CD4-positive, CD25-positive, alpha-beta regulatory T cell (primary cell): Measurements from ENCODE around the gene NFYC. TPM values are rescaled to one million over a fixed set of nuclear protein-coding genes. Genes with fewer than 3 reads are reported as not detected.

Experiments
- ATAC-seq, 2 donors: fragments of 150-1000 bp; cut with Tn5 transposase; one replicate each; pipeline ENCODE4 v1.10.0; 2021; ENCODE audit warnings: low read depth in 2 of 2, moderate number of reproducible peaks in 2 of 2, moderate library complexity in 1 of 2
- DNase-seq, 3 donors: peaks; one replicate each; pipeline versions ENCODE4 v3.0.0 to v3.0.0-alpha.2; 2012 to 2022; ENCODE audit warnings: mixed read lengths in 1 of 3
- H3K27ac ChIP-seq: one replicate; pipeline ENCODE4 v1.7.0; 2013; ENCODE audit warnings: mild to moderate bottlenecking, low read length; ENCODE audit not compliant: insufficient read depth, poor library complexity, severe bottlenecking
- H3K27me3 ChIP-seq: one replicate; pipeline ENCODE4 v1.7.0; 2013; ENCODE audit warnings: low read length; ENCODE audit not compliant: control insufficient read depth, insufficient read depth
- H3K36me3 ChIP-seq: one replicate; pipeline ENCODE4 v1.7.0; 2013; ENCODE audit warnings: mild to moderate bottlenecking, low read length, moderate library complexity; ENCODE audit not compliant: control insufficient read depth, insufficient read depth
- H3K4me1 ChIP-seq: 2 replicates; pipeline ENCODE4 v1.7.0; 2013; ENCODE audit warnings: mild to moderate bottlenecking, low read length; ENCODE audit not compliant: insufficient read depth, control insufficient read depth, poor library complexity, severe bottlenecking
- H3K4me3 ChIP-seq: one replicate; pipeline ENCODE4 v1.7.0; 2013; ENCODE audit warnings: low read depth, mild to moderate bottlenecking, low read length, moderate library complexity
- H3K9me3 ChIP-seq, 2 experiments: 1 replicate in 1 of 2; 2 replicates in 1 of 2; pipeline ENCODE4 v1.7.0; 2013; ENCODE audit warnings: low read length in 2 of 2, mild to moderate bottlenecking in 1 of 2, moderate library complexity in 1 of 2; ENCODE audit not compliant: control insufficient read depth in 2 of 2
- H3K27ac Mint-ChIP-seq, 3 donors: one replicate each; pipeline ENCODE4 v1.8.0; 2020 to 2022; ENCODE audit warnings: mild to moderate bottlenecking in 3 of 3, mixed read lengths in 3 of 3, moderate library complexity in 2 of 3
- H3K27me3 Mint-ChIP-seq: one replicate; pipeline ENCODE4 v1.8.0; 2022; ENCODE audit warnings: mild to moderate bottlenecking, mixed read lengths
- H3K36me3 Mint-ChIP-seq: one replicate; pipeline ENCODE4 v1.8.0; 2020; ENCODE audit warnings: mixed read lengths
- H3K4me1 Mint-ChIP-seq, 4 donors: one replicate each; pipeline ENCODE4 v1.8.0; 2020 to 2022; ENCODE audit warnings: mixed read lengths in 4 of 4, mild to moderate bottlenecking in 1 of 4
- H3K4me3 Mint-ChIP-seq, 4 donors: one replicate each; pipeline ENCODE4 v1.8.0; 2020 to 2022; ENCODE audit warnings: mild to moderate bottlenecking in 4 of 4, mixed read lengths in 4 of 4, moderate library complexity in 3 of 4
- H3K9me3 Mint-ChIP-seq, 7 donors: one replicate each; pipeline ENCODE4 v1.8.0; 2020 to 2022; ENCODE audit warnings: mixed read lengths in 7 of 7, mild to moderate bottlenecking in 3 of 7, moderate library complexity in 2 of 7
- polyA plus RNA-seq, 4 donors: library from polyadenylated mRNA; unstranded; fragments of 300-500 nt; fragmentation: Illumina TruSeq; gene quantifications; one replicate each; pipeline ENCODE4 v1.2.3, GENCODE V29; 2021
- total RNA-seq: library from RNA; stranded (reverse); gene quantifications from one replicate; pipeline ENCODE4 v1.2.3, GENCODE V29; 2022

The NFYC gene
- total and polyA plus RNA-seq, 5 donors from 2014 or later: 51.2 to 61.1 (median 57.1) TPM

GRCh38 chr1:40651138-40651857 lies 40.2 kb upstream of the NFYC start:
- no peaks in the 10 kb centered on the region for H3K36me3 ChIP-seq
- H3K27me3 ChIP-seq: no peaks in the 10 kb centered on the region
- Mint-ChIP-seq H3K9me3 (no peaks in the 10 kb centered on the region), H3K36me3 (no peaks in the 10 kb centered on the region), H3K4me3 (no peak overlapping the region), H3K27me3 (no peaks in the 10 kb centered on the region), H3K27ac (no peak overlapping the region), H3K4me1 (peaks cover 0 to 5% (median 2%) of the 10 kb centered on the region in 4 donors)
- DNase-seq: no peak
- no peaks in the 10 kb centered on the region for H3K9me3 ChIP-seq
- H3K4me1 ChIP-seq: no peaks in the 10 kb centered on the region
- no peak overlapping the region for H3K4me3 ChIP-seq
- no peak overlapping the region for H3K27ac ChIP-seq
- no peak for ATAC-seq

GRCh38 chr1:40652468-40652867 lies 39.0 kb upstream of the NFYC start:
- Mint-ChIP-seq H3K27ac (no peak overlapping the region), H3K4me1 (peaks cover 0 to 5% (median 2%) of the 10 kb centered on the region in 4 donors), H3K4me3 (no peak overlapping the region), H3K27me3 (no peaks in the 10 kb centered on the region), H3K9me3 (no peaks in the 10 kb centered on the region), H3K36me3 (no peaks in the 10 kb centered on the region)
- Histone ChIP-seq H3K36me3 (no peaks in the 10 kb centered on the region), H3K27me3 (no peaks in the 10 kb centered on the region), H3K4me3 (no peak overlapping the region), H3K4me1 (no peaks in the 10 kb centered on the region), H3K27ac (no peak overlapping the region), H3K9me3 (no peaks in the 10 kb centered on the region)
- ATAC-seq (no peak), DNase-seq (no peak)

- Histone ChIP-seq H3K4me1 (no peaks in the 10 kb centered on the region), H3K36me3 (no peaks in the 10 kb centered on the region), H3K27me3 (no peaks in the 10 kb centered on the region), H3K4me3 (no peak overlapping the region), H3K9me3 (no peaks in the 10 kb centered on the region), H3K27ac (no peak overlapping the region)
- ATAC-seq (no peak), DNase-seq (no peak)
- H3K9me3 Mint-ChIP-seq: no peaks in the 10 kb centered on the region
- no peaks in the 10 kb centered on the region for H3K36me3 Mint-ChIP-seq
- no peaks in the 10 kb centered on the region for H3K27me3 Mint-ChIP-seq
- H3K4me1 Mint-ChIP-seq: peaks cover 0 to 5% (median 2%) of the 10 kb centered on the region in 4 donors
- H3K27ac Mint-ChIP-seq: no peak overlapping the region
- no peak overlapping the region for H3K4me3 Mint-ChIP-seq
Observed at GRCh38 chr1:40652979-40653378, 38.5 kb upstream of the NFYC start.

GRCh38 chr1:40653851-40654537 lies 37.5 kb upstream of the NFYC start:
- H3K36me3 Mint-ChIP-seq: no peaks in the 10 kb centered on the region
- H3K9me3 ChIP-seq: no peaks in the 10 kb centered on the region

GRCh38 chr1:40657046-40657445 lies 34.5 kb upstream of the NFYC start:
- no peaks in the 10 kb centered on the region for H3K9me3 Mint-ChIP-seq
- ATAC-seq: no peak
- no peak overlapping the region for H3K27ac Mint-ChIP-seq

More at GRCh38 chr1:40653851-40654537, 37.5 kb upstream of the NFYC start:
- Mint-ChIP-seq H3K9me3 (no peaks in the 10 kb centered on the region), H3K4me1 (peaks cover 0 to 5% (median 2%) of the 10 kb centered on the region in 4 donors), H3K27ac (no peak overlapping the region), H3K4me3 (no peak overlapping the region), H3K27me3 (no peaks in the 10 kb centered on the region)
- H3K4me3 ChIP-seq: no peak overlapping the region
- no peak overlapping the region for H3K27ac ChIP-seq
- DNase-seq: no peak
- no peak for ATAC-seq
- no peaks in the 10 kb centered on the region for H3K27me3 ChIP-seq
- no peaks in the 10 kb centered on the region for H3K4me1 ChIP-seq
- H3K36me3 ChIP-seq: no peaks in the 10 kb centered on the region

GRCh38 chr1:40658751-40659648 lies 32.5 kb upstream of the NFYC start:
- Histone ChIP-seq H3K4me1 (no peaks in the 10 kb centered on the region), H3K36me3 (no peaks in the 10 kb centered on the region), H3K9me3 (no peaks in the 10 kb centered on the region), H3K27ac (no peak overlapping the region), H3K4me3 (no peak overlapping the region), H3K27me3 (no peaks in the 10 kb centered on the region)
- H3K4me3 Mint-ChIP-seq: no peak overlapping the region
- peaks cover 5% of the 10 kb centered on the region for H3K27me3 Mint-ChIP-seq
- no peaks in the 10 kb centered on the region for H3K9me3 Mint-ChIP-seq
- peaks cover 0 to 12% (median 6%) of the 10 kb centered on the region in 4 donors for H3K4me1 Mint-ChIP-seq
- ATAC-seq: no peak
- H3K36me3 Mint-ChIP-seq: no peaks in the 10 kb centered on the region
- DNase-seq: no peak
- H3K27ac Mint-ChIP-seq: no peak overlapping the region

More at GRCh38 chr1:40657046-40657445, 34.5 kb upstream of the NFYC start:
- H3K4me1 ChIP-seq: no peaks in the 10 kb centered on the region
- no peaks in the 10 kb centered on the region for H3K36me3 ChIP-seq
- H3K27me3 Mint-ChIP-seq: peaks cover 2% of the 10 kb centered on the region
- H3K27ac ChIP-seq: no peak overlapping the region
- H3K4me1 Mint-ChIP-seq: peaks cover 0 to 2% (median 0%) of the 10 kb centered on the region in 4 donors
- no peaks in the 10 kb centered on the region for H3K36me3 Mint-ChIP-seq
- no peak overlapping the region for H3K4me3 ChIP-seq
- H3K27me3 ChIP-seq: no peaks in the 10 kb centered on the region
- no peaks in the 10 kb centered on the region for H3K9me3 ChIP-seq
- H3K4me3 Mint-ChIP-seq: no peak overlapping the region
- no peak for DNase-seq

- no peaks in the 10 kb centered on the region for H3K27me3 ChIP-seq
- H3K4me3 Mint-ChIP-seq: no peak overlapping the region
- H3K4me1 ChIP-seq: peaks cover under 1% of the 10 kb centered on the region
- H3K9me3 Mint-ChIP-seq: no peaks in the 10 kb centered on the region
- no peak overlapping the region for H3K27ac ChIP-seq
- H3K36me3 ChIP-seq: no peaks in the 10 kb centered on the region
- H3K36me3 Mint-ChIP-seq: no peaks in the 10 kb centered on the region
- H3K27me3 Mint-ChIP-seq: peaks cover 5% of the 10 kb centered on the region
- H3K9me3 ChIP-seq: no peaks in the 10 kb centered on the region
- no peak overlapping the region for H3K27ac Mint-ChIP-seq
- H3K4me1 Mint-ChIP-seq: peaks cover 0 to 10% (median 6%) of the 10 kb centered on the region in 4 donors
- no peak overlapping the region for H3K4me3 ChIP-seq
- no peak for ATAC-seq
- DNase-seq: no peak
Observed at GRCh38 chr1:40659649-40659947, 31.9 kb upstream of the NFYC start.
